CD8-positive, alpha-beta memory T cell (primary cell): ENCODE measurements around the gene XRN2. TPM values are rescaled to one million over a fixed set of nuclear protein-coding genes. Genes with fewer than 3 reads are reported as not detected.

Source experiments
- CTCF ChIA-PET: fragments of 350-600 bp; sonication (Branson Sonifier 250); formaldehyde crosslinking; loops from one replicate; lab custom pipeline; 2021; ENCODE audit warnings: antibody characterized with exemption; lab: Charles Lee
- POLR2A ChIA-PET: fragments of 350-600 bp; sonication (Branson Sonifier 250); formaldehyde crosslinking; loops from one replicate; lab custom pipeline; 2021; ENCODE audit warnings: antibody characterized with exemption; lab: Charles Lee
- DNase-seq, 5 donors: peaks; one replicate each; pipeline versions ENCODE4 v3.0.0 to v3.0.0-alpha.2; 2020 to 2022; ENCODE audit warnings: mixed read lengths in 1 of 5
- H3K27ac ChIP-seq: one replicate; pipeline ENCODE4 v1.7.0; 2013; ENCODE audit warnings: low read depth, mild to moderate bottlenecking, low read length, moderate library complexity
- H3K27me3 ChIP-seq: 2 replicates; pipeline ENCODE4 v1.7.0; 2013; ENCODE audit warnings: low read length, mild to moderate bottlenecking; ENCODE audit not compliant: insufficient read depth, poor library complexity, severe bottlenecking
- H3K36me3 ChIP-seq: 2 replicates; pipeline ENCODE4 v1.7.0; 2013; ENCODE audit warnings: mild to moderate bottlenecking, low read length, moderate library complexity; ENCODE audit not compliant: insufficient read depth
- H3K4me1 ChIP-seq: 2 replicates; pipeline ENCODE4 v1.7.0; 2013; ENCODE audit warnings: mild to moderate bottlenecking, low read length, moderate library complexity; ENCODE audit not compliant: insufficient read depth
- H3K4me3 ChIP-seq: 2 replicates; pipeline ENCODE4 v1.7.0; 2013; ENCODE audit warnings: mild to moderate bottlenecking, low read length
- H3K9me3 ChIP-seq: 2 replicates; pipeline ENCODE4 v1.7.0; 2013; ENCODE audit warnings: mild to moderate bottlenecking, low read length
- H3K27ac Mint-ChIP-seq, 8 donors: one replicate each; pipeline ENCODE4 v1.8.0; 2020 to 2021; ENCODE audit warnings: mixed read lengths in 8 of 8, mild to moderate bottlenecking in 6 of 8, inconsistent platforms in 3 of 8, moderate library complexity in 3 of 8
- H3K27me3 Mint-ChIP-seq, 2 donors: one replicate each; pipeline ENCODE4 v1.8.0; 2020 to 2021; ENCODE audit warnings: mixed read lengths in 2 of 2, mild to moderate bottlenecking in 1 of 2, moderate library complexity in 1 of 2
- H3K36me3 Mint-ChIP-seq, 3 donors: one replicate each; pipeline ENCODE4 v1.8.0; 2020 to 2021; ENCODE audit warnings: mixed read lengths in 3 of 3, inconsistent platforms in 1 of 3, mild to moderate bottlenecking in 1 of 3
- H3K4me1 Mint-ChIP-seq, 3 donors: one replicate each; pipeline ENCODE4 v1.8.0; 2020 to 2021; ENCODE audit warnings: mixed read lengths in 3 of 3, inconsistent platforms in 1 of 3, mild to moderate bottlenecking in 1 of 3
- H3K4me3 Mint-ChIP-seq, 7 donors: one replicate each; pipeline ENCODE4 v1.8.0; 2020 to 2021; ENCODE audit warnings: mixed read lengths in 7 of 7, mild to moderate bottlenecking in 6 of 7, moderate library complexity in 4 of 7, inconsistent platforms in 2 of 7
- H3K9me3 Mint-ChIP-seq, 5 donors: one replicate each; pipeline ENCODE4 v1.8.0; 2020 to 2022; ENCODE audit warnings: mixed read lengths in 5 of 5, mild to moderate bottlenecking in 3 of 5, moderate library complexity in 2 of 5, inconsistent platforms in 1 of 5
- polyA plus RNA-seq: library from polyadenylated mRNA; unstranded; fragments of 300-500 nt; fragmentation: Illumina TruSeq; gene quantifications from one replicate; pipeline ENCODE4 v1.2.3, GENCODE V29; 2021
- total RNA-seq, 2 experiments: library from RNA; stranded (reverse); gene quantifications; one replicate each; pipeline ENCODE4 v1.2.3, GENCODE V29; 2021

Gene XRN2
- total and polyA plus RNA-seq, 3 experiments from 2014 or later = 68.7 to 95.1 (median 93.6) TPM

- Histone ChIP-seq H3K27ac (no peak overlapping the region), H3K4me1 (no peaks in the 10 kb centered on the region), H3K9me3 (peaks cover under 1% of the 10 kb centered on the region), H3K4me3 (no peak overlapping the region), H3K27me3 (peaks cover 1% of the 10 kb centered on the region), H3K36me3 (no peaks in the 10 kb centered on the region)
- peaks cover 0 to 3% (median 0%) of the 10 kb centered on the region in 3 donors for H3K36me3 Mint-ChIP-seq
- ChIA-PET CTCF (no interaction called here), POLR2A (no interaction called here)
- peak overlapping the region in 1 of 8 donors; percentile 22 for H3K27ac Mint-ChIP-seq
- H3K27me3 Mint-ChIP-seq = peaks cover 11 to 22% of the 10 kb centered on the region in 2 donors
- H3K4me1 Mint-ChIP-seq = peaks cover 0 to 3% (median 0%) of the 10 kb centered on the region in 3 donors
- H3K9me3 Mint-ChIP-seq = peaks cover 0 to 12% (median 0%) of the 10 kb centered on the region in 5 donors
- no peak for DNase-seq
- H3K4me3 Mint-ChIP-seq = no peak overlapping the region
Observed at GRCh38 chr20:21280522-21281016, 22.6 kb upstream of the XRN2 start.

GRCh38 chr20:21286775-21287174 lies 16.4 kb upstream of the XRN2 start:
- Histone ChIP-seq H3K9me3 (peaks cover 7% of the 10 kb centered on the region), H3K36me3 (no peaks in the 10 kb centered on the region), H3K4me3 (no peak overlapping the region), H3K27me3 (peaks cover 11% of the 10 kb centered on the region), H3K4me1 (no peaks in the 10 kb centered on the region), H3K27ac (no peak overlapping the region)
- POLR2A ChIA-PET = no interaction called here
- Mint-ChIP-seq H3K27ac (no peak overlapping the region), H3K36me3 (peaks cover 0 to 12% (median 0%) of the 10 kb centered on the region in 3 donors), H3K4me3 (no peak overlapping the region), H3K4me1 (no peaks in the 10 kb centered on the region), H3K27me3 (peaks cover 23 to 56% of the 10 kb centered on the region in 2 donors), H3K9me3 (peaks cover 0 to 18% (median 0%) of the 10 kb centered on the region in 5 donors)
- CTCF ChIA-PET = no interaction called here
- DNase-seq = no peak

GRCh38 chr20:21288587-21289370 lies 14.4 kb upstream of the XRN2 start:
- peak overlapping the region in 1 of 8 donors; percentile 1 for H3K27ac Mint-ChIP-seq
- Histone ChIP-seq H3K36me3 (no peaks in the 10 kb centered on the region), H3K27me3 (peaks cover 11% of the 10 kb centered on the region), H3K27ac (no peak overlapping the region), H3K4me3 (no peak overlapping the region), H3K9me3 (peaks cover 7% of the 10 kb centered on the region), H3K4me1 (no peaks in the 10 kb centered on the region)
- CTCF ChIA-PET = interaction anchor here (1.4 kb wide), 1 partner anchor 216 kb away, joined by 3 read pairs; no protein-coding TSS in a partner anchor
- H3K4me1 Mint-ChIP-seq = no peaks in the 10 kb centered on the region
- H3K4me3 Mint-ChIP-seq = no peak overlapping the region
- POLR2A ChIA-PET = no interaction called here
- peaks cover 22 to 61% of the 10 kb centered on the region in 2 donors for H3K27me3 Mint-ChIP-seq
- DNase-seq = no peak
- H3K36me3 Mint-ChIP-seq = peaks cover 0 to 12% (median 0%) of the 10 kb centered on the region in 3 donors
- peaks cover 0 to 11% (median 0%) of the 10 kb centered on the region in 5 donors for H3K9me3 Mint-ChIP-seq

- Mint-ChIP-seq H3K27me3 (peaks cover 17 to 59% of the 10 kb centered on the region in 2 donors), H3K4me3 (no peak overlapping the region), H3K27ac (no peak overlapping the region), H3K36me3 (peaks cover 0 to 12% (median 0%) of the 10 kb centered on the region in 3 donors), H3K4me1 (no peaks in the 10 kb centered on the region), H3K9me3 (peaks cover 0 to 9% (median 0%) of the 10 kb centered on the region in 5 donors)
- CTCF ChIA-PET = no interaction called here
- Histone ChIP-seq H3K27ac (no peak overlapping the region), H3K27me3 (peaks cover 11% of the 10 kb centered on the region), H3K9me3 (peaks cover 7% of the 10 kb centered on the region), H3K4me1 (no peaks in the 10 kb centered on the region), H3K36me3 (no peaks in the 10 kb centered on the region), H3K4me3 (no peak overlapping the region)
- no peak for DNase-seq
- POLR2A ChIA-PET = no interaction called here
Observed at GRCh38 chr20:21289651-21290050, 13.5 kb upstream of the XRN2 start.

GRCh38 chr20:21291026-21291425 lies 12.1 kb upstream of the XRN2 start:
- Mint-ChIP-seq H3K4me3 (no peak overlapping the region), H3K4me1 (no peaks in the 10 kb centered on the region), H3K27me3 (peaks cover 14 to 55% of the 10 kb centered on the region in 2 donors), H3K9me3 (peaks cover 0 to 3% (median 0%) of the 10 kb centered on the region in 5 donors), H3K36me3 (peaks cover 0 to 4% (median 0%) of the 10 kb centered on the region in 3 donors), H3K27ac (no peak overlapping the region)
- peaks cover 6% of the 10 kb centered on the region for H3K27me3 ChIP-seq
- ChIA-PET CTCF (no interaction called here), POLR2A (no interaction called here)
- H3K9me3 ChIP-seq = peaks cover 2% of the 10 kb centered on the region
- no peak overlapping the region for H3K4me3 ChIP-seq
- no peak overlapping the region for H3K27ac ChIP-seq
- no peak for DNase-seq
- H3K4me1 ChIP-seq = no peaks in the 10 kb centered on the region
- H3K36me3 ChIP-seq = no peaks in the 10 kb centered on the region

GRCh38 chr20:21294755-21295154 lies 8.4 kb upstream of the XRN2 start:
- Mint-ChIP-seq H3K9me3 (no peaks in the 10 kb centered on the region), H3K27me3 (peaks cover 3 to 42% of the 10 kb centered on the region in 2 donors), H3K4me1 (no peaks in the 10 kb centered on the region), H3K36me3 (peaks cover 0 to 4% (median 0%) of the 10 kb centered on the region in 3 donors), H3K27ac (no peak overlapping the region), H3K4me3 (no peak overlapping the region)
- POLR2A ChIA-PET = no interaction called here
- Histone ChIP-seq H3K9me3 (no peaks in the 10 kb centered on the region), H3K27me3 (no peaks in the 10 kb centered on the region), H3K4me3 (no peak overlapping the region), H3K36me3 (no peaks in the 10 kb centered on the region), H3K27ac (no peak overlapping the region), H3K4me1 (no peaks in the 10 kb centered on the region)
- CTCF ChIA-PET = no interaction called here
- DNase-seq = no peak

- no peaks in the 10 kb centered on the region for H3K9me3 Mint-ChIP-seq
- no peaks in the 10 kb centered on the region for H3K27me3 ChIP-seq
- H3K36me3 ChIP-seq = no peaks in the 10 kb centered on the region
- peaks cover 4 to 27% (median 6%) of the 10 kb centered on the region in 3 donors for H3K36me3 Mint-ChIP-seq
- no peak for DNase-seq
- CTCF ChIA-PET = interaction anchor here (1.1 to 1.4 kb wide), 2 partner anchors 18 to 66 kb away, joined by 3 read pairs; no protein-coding TSS in a partner anchor
- peak overlapping the region; percentile 95 to 99 (median 98) for H3K4me3 Mint-ChIP-seq
- POLR2A ChIA-PET = interaction anchor here (1.0 kb wide), 1 partner anchor 22 kb away, joined by 5 read pairs; no protein-coding TSS in a partner anchor
- peaks cover 0 to 5% of the 10 kb centered on the region in 2 donors for H3K27me3 Mint-ChIP-seq
- H3K4me3 ChIP-seq = peak overlapping the region; percentile 65
- peak overlapping the region in 7 of 8 donors; percentile 81 to 99 (median 96) for H3K27ac Mint-ChIP-seq
- H3K4me1 ChIP-seq = peaks cover 21% of the 10 kb centered on the region
- peak overlapping the region; percentile 89 for H3K27ac ChIP-seq
- peaks cover 23 to 39% (median 25%) of the 10 kb centered on the region in 3 donors for H3K4me1 Mint-ChIP-seq
- H3K9me3 ChIP-seq = no peaks in the 10 kb centered on the region
Observed at GRCh38 chr20:21301940-21302663, 1.0 kb upstream of the XRN2 start.
